ENCODE measurements around the gene ARF5. TPM values are rescaled to one million over a fixed set of nuclear protein-coding genes. Genes with fewer than 3 reads are reported as not detected.

The ARF5 gene
- total and polyA plus RNA-seq, 2 of the 8 experiments (the other 6 are each of a cell fraction or from before 2014, with no cell fraction given), result 154 to 579 TPM

GRCh38 chr7:127618042-127618441 lies 29.8 kb downstream of the ARF5 start, which contains the start of gene PAX4 (continued):
- TF ChIP-seq, protein P1, sequence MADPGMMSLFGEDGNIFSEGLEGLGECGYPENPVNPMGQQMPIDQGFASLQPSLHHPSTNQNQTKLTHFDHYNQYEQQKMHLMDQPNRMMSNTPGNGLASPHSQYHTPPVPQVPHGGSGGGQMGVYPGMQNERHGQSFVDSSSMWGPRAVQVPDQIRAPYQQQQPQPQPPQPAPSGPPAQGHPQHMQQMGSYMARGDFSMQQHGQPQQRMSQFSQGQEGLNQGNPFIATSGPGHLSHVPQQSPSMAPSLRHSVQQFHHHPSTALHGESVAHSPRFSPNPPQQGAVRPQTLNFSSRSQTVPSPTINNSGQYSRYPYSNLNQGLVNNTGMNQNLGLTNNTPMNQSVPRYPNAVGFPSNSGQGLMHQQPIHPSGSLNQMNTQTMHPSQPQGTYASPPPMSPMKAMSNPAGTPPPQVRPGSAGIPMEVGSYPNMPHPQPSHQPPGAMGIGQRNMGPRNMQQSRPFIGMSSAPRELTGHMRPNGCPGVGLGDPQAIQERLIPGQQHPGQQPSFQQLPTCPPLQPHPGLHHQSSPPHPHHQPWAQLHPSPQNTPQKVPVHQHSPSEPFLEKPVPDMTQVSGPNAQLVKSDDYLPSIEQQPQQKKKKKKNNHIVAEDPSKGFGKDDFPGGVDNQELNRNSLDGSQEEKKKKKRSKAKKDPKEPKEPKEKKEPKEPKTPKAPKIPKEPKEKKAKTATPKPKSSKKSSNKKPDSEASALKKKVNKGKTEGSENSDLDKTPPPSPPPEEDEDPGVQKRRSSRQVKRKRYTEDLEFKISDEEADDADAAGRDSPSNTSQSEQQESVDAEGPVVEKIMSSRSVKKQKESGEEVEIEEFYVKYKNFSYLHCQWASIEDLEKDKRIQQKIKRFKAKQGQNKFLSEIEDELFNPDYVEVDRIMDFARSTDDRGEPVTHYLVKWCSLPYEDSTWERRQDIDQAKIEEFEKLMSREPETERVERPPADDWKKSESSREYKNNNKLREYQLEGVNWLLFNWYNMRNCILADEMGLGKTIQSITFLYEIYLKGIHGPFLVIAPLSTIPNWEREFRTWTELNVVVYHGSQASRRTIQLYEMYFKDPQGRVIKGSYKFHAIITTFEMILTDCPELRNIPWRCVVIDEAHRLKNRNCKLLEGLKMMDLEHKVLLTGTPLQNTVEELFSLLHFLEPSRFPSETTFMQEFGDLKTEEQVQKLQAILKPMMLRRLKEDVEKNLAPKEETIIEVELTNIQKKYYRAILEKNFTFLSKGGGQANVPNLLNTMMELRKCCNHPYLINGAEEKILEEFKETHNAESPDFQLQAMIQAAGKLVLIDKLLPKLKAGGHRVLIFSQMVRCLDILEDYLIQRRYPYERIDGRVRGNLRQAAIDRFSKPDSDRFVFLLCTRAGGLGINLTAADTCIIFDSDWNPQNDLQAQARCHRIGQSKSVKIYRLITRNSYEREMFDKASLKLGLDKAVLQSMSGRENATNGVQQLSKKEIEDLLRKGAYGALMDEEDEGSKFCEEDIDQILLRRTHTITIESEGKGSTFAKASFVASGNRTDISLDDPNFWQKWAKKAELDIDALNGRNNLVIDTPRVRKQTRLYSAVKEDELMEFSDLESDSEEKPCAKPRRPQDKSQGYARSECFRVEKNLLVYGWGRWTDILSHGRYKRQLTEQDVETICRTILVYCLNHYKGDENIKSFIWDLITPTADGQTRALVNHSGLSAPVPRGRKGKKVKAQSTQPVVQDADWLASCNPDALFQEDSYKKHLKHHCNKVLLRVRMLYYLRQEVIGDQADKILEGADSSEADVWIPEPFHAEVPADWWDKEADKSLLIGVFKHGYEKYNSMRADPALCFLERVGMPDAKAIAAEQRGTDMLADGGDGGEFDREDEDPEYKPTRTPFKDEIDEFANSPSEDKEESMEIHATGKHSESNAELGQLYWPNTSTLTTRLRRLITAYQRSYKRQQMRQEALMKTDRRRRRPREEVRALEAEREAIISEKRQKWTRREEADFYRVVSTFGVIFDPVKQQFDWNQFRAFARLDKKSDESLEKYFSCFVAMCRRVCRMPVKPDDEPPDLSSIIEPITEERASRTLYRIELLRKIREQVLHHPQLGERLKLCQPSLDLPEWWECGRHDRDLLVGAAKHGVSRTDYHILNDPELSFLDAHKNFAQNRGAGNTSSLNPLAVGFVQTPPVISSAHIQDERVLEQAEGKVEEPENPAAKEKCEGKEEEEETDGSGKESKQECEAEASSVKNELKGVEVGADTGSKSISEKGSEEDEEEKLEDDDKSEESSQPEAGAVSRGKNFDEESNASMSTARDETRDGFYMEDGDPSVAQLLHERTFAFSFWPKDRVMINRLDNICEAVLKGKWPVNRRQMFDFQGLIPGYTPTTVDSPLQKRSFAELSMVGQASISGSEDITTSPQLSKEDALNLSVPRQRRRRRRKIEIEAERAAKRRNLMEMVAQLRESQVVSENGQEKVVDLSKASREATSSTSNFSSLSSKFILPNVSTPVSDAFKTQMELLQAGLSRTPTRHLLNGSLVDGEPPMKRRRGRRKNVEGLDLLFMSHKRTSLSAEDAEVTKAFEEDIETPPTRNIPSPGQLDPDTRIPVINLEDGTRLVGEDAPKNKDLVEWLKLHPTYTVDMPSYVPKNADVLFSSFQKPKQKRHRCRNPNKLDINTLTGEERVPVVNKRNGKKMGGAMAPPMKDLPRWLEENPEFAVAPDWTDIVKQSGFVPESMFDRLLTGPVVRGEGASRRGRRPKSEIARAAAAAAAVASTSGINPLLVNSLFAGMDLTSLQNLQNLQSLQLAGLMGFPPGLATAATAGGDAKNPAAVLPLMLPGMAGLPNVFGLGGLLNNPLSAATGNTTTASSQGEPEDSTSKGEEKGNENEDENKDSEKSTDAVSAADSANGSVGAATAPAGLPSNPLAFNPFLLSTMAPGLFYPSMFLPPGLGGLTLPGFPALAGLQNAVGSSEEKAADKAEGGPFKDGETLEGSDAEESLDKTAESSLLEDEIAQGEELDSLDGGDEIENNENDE (IDR thresholded peaks at IDR 0.05; ENCODE audit: insufficient replicate concordance, low read length), result no peak
- TF ChIP-seq TEAD4 (IDR thresholded peaks at IDR 0.05; ENCODE audit: low read depth, low read length), result no peak
- no peak for TF ChIP-seq SUZ12 (IDR thresholded peaks at IDR 0.05; ENCODE audit: low read length)
- TF ChIP-seq, protein P2, sequence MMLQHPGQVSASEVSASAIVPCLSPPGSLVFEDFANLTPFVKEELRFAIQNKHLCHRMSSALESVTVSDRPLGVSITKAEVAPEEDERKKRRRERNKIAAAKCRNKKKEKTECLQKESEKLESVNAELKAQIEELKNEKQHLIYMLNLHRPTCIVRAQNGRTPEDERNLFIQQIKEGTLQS (IDR thresholded peaks at IDR 0.05; ENCODE audit: insufficient read depth, low read depth, low read length), result no peak
